ENCODE measurements around the gene GNAI3.

GNAI3 gene

GRCh38 chr1:109538827-109539555 is 9.4 kb upstream of the GNAI3 start:
- no peaks in the 10 kb centered on the region for H3K4me1 ChIP-seq (ENCODE audit: control insufficient read depth, low read depth, low read length)
- H3K36me3 ChIP-seq (ENCODE audit: control insufficient read depth, insufficient read depth, low read length), result no peaks in the 10 kb centered on the region
- H2BK5ac ChIP-seq (ENCODE audit: low read length), result no peak overlapping the region
- H2AK5ac ChIP-seq (ENCODE audit: low read length), result no peak overlapping the region
- H3K4ac ChIP-seq (ENCODE audit: low read depth, low read length), result no peak overlapping the region
- no peaks in the 10 kb centered on the region for H3K27me3 ChIP-seq (ENCODE audit: insufficient read depth, low read length, poor library complexity)
- H3K18ac ChIP-seq (ENCODE audit: low read length), result no peak overlapping the region
- H3K4me2 ChIP-seq (ENCODE audit: low read length), result no peak overlapping the region
- DNase-seq, result no peak
- no peaks in the 10 kb centered on the region for H3K79me1 ChIP-seq (ENCODE audit: low read length)
- H3K9ac ChIP-seq (ENCODE audit: low read length), result no peak overlapping the region
- WGBS (ENCODE audit: extremely low coverage, insufficient coverage, low lambda C conversion rate), result no CpG with 5 or more reads among the region's 9 CpGs
- no peak overlapping the region for H2BK120ac ChIP-seq (ENCODE audit: low read depth, low read length)
- no peak overlapping the region for H2BK15ac ChIP-seq (replicated peaks; ENCODE audit: low read depth)
- no peak overlapping the region for H3K27ac ChIP-seq (ENCODE audit: low read depth, low read length)
- no peak overlapping the region for H3K56ac ChIP-seq (ENCODE audit: low read length)
- no peaks in the 10 kb centered on the region for H3K79me2 ChIP-seq (ENCODE audit: control insufficient read depth, insufficient read depth, low read length)
- no peak overlapping the region for H4K5ac ChIP-seq (ENCODE audit: low read length)
- H3K23ac ChIP-seq (ENCODE audit: low read length), result no peak overlapping the region
- H4K8ac ChIP-seq (ENCODE audit: low read depth, low read length), result no peak overlapping the region
- no peak overlapping the region for H3K4me3 ChIP-seq (ENCODE audit: low read length)

GRCh38 chr1:109539676-109540075 is 8.7 kb upstream of the GNAI3 start, which contains the start of gene GPR61:
TSS of gene GPR61 (plus strand) at chr1:109539872. CDS start at chr1:109543023, 3,151 bp downstream.
- H3K27ac ChIP-seq (ENCODE audit: low read depth, low read length), result no peak within 1 kb of the TSS
- H2BK5ac ChIP-seq (ENCODE audit: low read length), result no peak within 1 kb of the TSS
- H3K79me2 ChIP-seq (ENCODE audit: control insufficient read depth, insufficient read depth, low read length), result no peaks in the 10 kb centered on the region
- peak within 1 kb of the TSS; percentile 49 for H3K56ac ChIP-seq (ENCODE audit: low read length)
- H3K4ac ChIP-seq (ENCODE audit: low read depth, low read length), result no peak within 1 kb of the TSS
- H3K27me3 ChIP-seq (ENCODE audit: insufficient read depth, low read length, poor library complexity), result no peaks in the 10 kb centered on the region
- H3K4me1 ChIP-seq (ENCODE audit: control insufficient read depth, low read depth, low read length), result no peaks in the 10 kb centered on the region
- H2BK120ac ChIP-seq (ENCODE audit: low read depth, low read length), result no peak within 1 kb of the TSS
- no peaks in the 10 kb centered on the region for H3K36me3 ChIP-seq (ENCODE audit: control insufficient read depth, insufficient read depth, low read length)
- H4K5ac ChIP-seq (ENCODE audit: low read length), result no peak within 1 kb of the TSS
- no peak within 1 kb of the TSS for H3K23ac ChIP-seq (ENCODE audit: low read length)
- no peak within 1 kb of the TSS for H2AK5ac ChIP-seq (ENCODE audit: low read length)
- H3K4me3 ChIP-seq (ENCODE audit: low read length), result no peak within 1 kb of the TSS
- no CpG with 5 or more reads among the region's 7 CpGs for WGBS (ENCODE audit: extremely low coverage, insufficient coverage, low lambda C conversion rate)
- DNase-seq, result no peak
- no peak within 1 kb of the TSS for H3K9ac ChIP-seq (ENCODE audit: low read length)
- no peak within 1 kb of the TSS for H2BK15ac ChIP-seq (replicated peaks; ENCODE audit: low read depth)
- no peak within 1 kb of the TSS for H4K8ac ChIP-seq (ENCODE audit: low read depth, low read length)
- no peak within 1 kb of the TSS for H3K4me2 ChIP-seq (ENCODE audit: low read length)
- H3K79me1 ChIP-seq (ENCODE audit: low read length), result no peaks in the 10 kb centered on the region
- H3K18ac ChIP-seq (ENCODE audit: low read length), result no peak within 1 kb of the TSS

GRCh38 chr1:109541102-109541501 is 7.3 kb upstream of the GNAI3 start:
- no peaks in the 10 kb centered on the region for H3K79me1 ChIP-seq (ENCODE audit: low read length)
- no peak overlapping the region for H3K4me3 ChIP-seq (ENCODE audit: low read length)
- H2BK5ac ChIP-seq (ENCODE audit: low read length), result no peak overlapping the region
- H3K4ac ChIP-seq (ENCODE audit: low read depth, low read length), result no peak overlapping the region
- no peak overlapping the region for H3K27ac ChIP-seq (ENCODE audit: low read depth, low read length)
- H3K36me3 ChIP-seq (ENCODE audit: control insufficient read depth, insufficient read depth, low read length), result no peaks in the 10 kb centered on the region
- H4K8ac ChIP-seq (ENCODE audit: low read depth, low read length), result no peak overlapping the region
- no peak overlapping the region for H2BK15ac ChIP-seq (replicated peaks; ENCODE audit: low read depth)
- H3K23ac ChIP-seq (ENCODE audit: low read length), result no peak overlapping the region
- H2BK120ac ChIP-seq (ENCODE audit: low read depth, low read length), result no peak overlapping the region
- H3K79me2 ChIP-seq (ENCODE audit: control insufficient read depth, insufficient read depth, low read length), result no peaks in the 10 kb centered on the region
- H3K4me1 ChIP-seq (ENCODE audit: control insufficient read depth, low read depth, low read length), result no peaks in the 10 kb centered on the region
- no peak for DNase-seq
- H3K9ac ChIP-seq (ENCODE audit: low read length), result no peak overlapping the region
- no peak overlapping the region for H3K56ac ChIP-seq (ENCODE audit: low read length)
- no peak overlapping the region for H3K4me2 ChIP-seq (ENCODE audit: low read length)
- no CpG with 5 or more reads among the region's 3 CpGs for WGBS (ENCODE audit: extremely low coverage, insufficient coverage, low lambda C conversion rate)
- no peak overlapping the region for H2AK5ac ChIP-seq (ENCODE audit: low read length)
- H3K18ac ChIP-seq (ENCODE audit: low read length), result no peak overlapping the region
- H4K5ac ChIP-seq (ENCODE audit: low read length), result no peak overlapping the region
- H3K27me3 ChIP-seq (ENCODE audit: insufficient read depth, low read length, poor library complexity), result no peaks in the 10 kb centered on the region

GRCh38 chr1:109542657-109543056 is 5.8 kb upstream of the GNAI3 start:
- WGBS (ENCODE audit: extremely low coverage, insufficient coverage, low lambda C conversion rate), result no CpG with 5 or more reads among the region's 10 CpGs
- no peaks in the 10 kb centered on the region for H3K4me1 ChIP-seq (ENCODE audit: control insufficient read depth, low read depth, low read length)
- H3K36me3 ChIP-seq (ENCODE audit: control insufficient read depth, insufficient read depth, low read length), result no peaks in the 10 kb centered on the region
- no peak overlapping the region for H2BK15ac ChIP-seq (replicated peaks; ENCODE audit: low read depth)
- H3K79me2 ChIP-seq (ENCODE audit: control insufficient read depth, insufficient read depth, low read length), result no peaks in the 10 kb centered on the region
- no peak overlapping the region for H3K4me2 ChIP-seq (ENCODE audit: low read length)
- no peak overlapping the region for H4K8ac ChIP-seq (ENCODE audit: low read depth, low read length)
- no peak for DNase-seq
- H2AK5ac ChIP-seq (ENCODE audit: low read length), result no peak overlapping the region
- no peak overlapping the region for H3K23ac ChIP-seq (ENCODE audit: low read length)
- H2BK120ac ChIP-seq (ENCODE audit: low read depth, low read length), result no peak overlapping the region
- no peaks in the 10 kb centered on the region for H3K27me3 ChIP-seq (ENCODE audit: insufficient read depth, low read length, poor library complexity)
- H3K27ac ChIP-seq (ENCODE audit: low read depth, low read length), result no peak overlapping the region
- H3K4ac ChIP-seq (ENCODE audit: low read depth, low read length), result no peak overlapping the region
- no peaks in the 10 kb centered on the region for H3K79me1 ChIP-seq (ENCODE audit: low read length)
- H4K5ac ChIP-seq (ENCODE audit: low read length), result no peak overlapping the region
- no peak overlapping the region for H2BK5ac ChIP-seq (ENCODE audit: low read length)
- H3K4me3 ChIP-seq (ENCODE audit: low read length), result no peak overlapping the region
- no peak overlapping the region for H3K18ac ChIP-seq (ENCODE audit: low read length)
- no peak overlapping the region for H3K9ac ChIP-seq (ENCODE audit: low read length)
- H3K56ac ChIP-seq (ENCODE audit: low read length), result no peak overlapping the region

DNA sequence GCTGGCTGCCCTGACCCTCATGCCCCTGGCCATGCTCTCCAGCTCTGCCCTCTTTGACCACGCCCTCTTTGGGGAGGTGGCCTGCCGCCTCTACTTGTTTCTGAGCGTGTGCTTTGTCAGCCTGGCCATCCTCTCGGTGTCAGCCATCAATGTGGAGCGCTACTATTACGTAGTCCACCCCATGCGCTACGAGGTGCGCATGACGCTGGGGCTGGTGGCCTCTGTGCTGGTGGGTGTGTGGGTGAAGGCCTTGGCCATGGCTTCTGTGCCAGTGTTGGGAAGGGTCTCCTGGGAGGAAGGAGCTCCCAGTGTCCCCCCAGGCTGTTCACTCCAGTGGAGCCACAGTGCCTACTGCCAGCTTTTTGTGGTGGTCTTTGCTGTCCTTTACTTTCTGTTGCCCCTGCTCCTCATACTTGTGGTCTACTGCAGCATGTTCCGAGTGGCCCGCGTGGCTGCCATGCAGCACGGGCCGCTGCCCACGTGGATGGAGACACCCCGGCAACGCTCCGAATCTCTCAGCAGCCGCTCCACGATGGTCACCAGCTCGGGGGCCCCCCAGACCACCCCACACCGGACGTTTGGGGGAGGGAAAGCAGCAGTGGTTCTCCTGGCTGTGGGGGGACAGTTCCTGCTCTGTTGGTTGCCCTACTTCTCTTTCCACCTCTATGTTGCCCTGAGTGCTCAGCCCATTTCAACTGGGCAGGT is 5.0 kb upstream of the GNAI3 start:
- DNase-seq, result no peak
- Histone ChIP-seq H3K4me3 (ENCODE audit: low read length) (no peak overlapping the region), H2BK120ac (ENCODE audit: low read depth, low read length) (no peak overlapping the region), H2BK5ac (ENCODE audit: low read length) (no peak overlapping the region), H3K23ac (ENCODE audit: low read length) (no peak overlapping the region), H3K27ac (ENCODE audit: low read depth, low read length) (no peak overlapping the region), H3K27me3 (ENCODE audit: insufficient read depth, low read length, poor library complexity) (no peaks in the 10 kb centered on the region), H3K4me1 (ENCODE audit: control insufficient read depth, low read depth, low read length) (no peaks in the 10 kb centered on the region), H3K79me2 (ENCODE audit: control insufficient read depth, insufficient read depth, low read length) (no peaks in the 10 kb centered on the region), H4K8ac (ENCODE audit: low read depth, low read length) (no peak overlapping the region), H2AK5ac (ENCODE audit: low read length) (no peak overlapping the region), H4K5ac (ENCODE audit: low read length) (no peak overlapping the region), H3K18ac (ENCODE audit: low read length) (no peak overlapping the region), H3K9ac (ENCODE audit: low read length) (no peak overlapping the region), H3K4me2 (ENCODE audit: low read length) (no peak overlapping the region), H3K36me3 (ENCODE audit: control insufficient read depth, insufficient read depth, low read length) (no peaks in the 10 kb centered on the region), H3K79me1 (ENCODE audit: low read length) (no peaks in the 10 kb centered on the region), H2BK15ac (replicated peaks; ENCODE audit: low read depth) (no peak overlapping the region), H3K4ac (ENCODE audit: low read depth, low read length) (no peak overlapping the region), H3K56ac (ENCODE audit: low read length) (no peak overlapping the region)
- no CpG with 5 or more reads among the region's 24 CpGs for WGBS (ENCODE audit: extremely low coverage, insufficient coverage, low lambda C conversion rate)
